Measurements from ENCODE around the gene EXOSC5.
"Not testable (repeated sequence)": the region's sequence is repeated elsewhere in the genome, so short reads cannot be mapped to it uniquely, and the experiment has no call there.

Gene EXOSC5

GRCh38 chr19:41397086-41398049 is at the start of gene EXOSC5, which contains the start of gene BCKDHA:
Gene EXOSC5, minus strand, starts transcription at chr19:41397359. Its CDS starts 31 bp downstream, at chr19:41397328.
Gene BCKDHA, plus strand, starts transcription at chr19:41397818. Its CDS starts 10 bp downstream, at chr19:41397828.
- DNase-seq: peak; percentile 100

- DNase-seq: no peak
These were observed 48.4 kb upstream of the EXOSC5 start for GRCh38 chr19:41445575-41445974.

GRCh38 chr19:41443813-41444455 is 46.8 kb upstream of the EXOSC5 start:
- no peak for DNase-seq

GRCh38 chr19:41442473-41443355 is 45.6 kb upstream of the EXOSC5 start, which contains the start of gene ERICH4:
Gene ERICH4, plus strand, starts transcription at chr19:41443156. Its CDS starts 14 bp downstream, at chr19:41443170.
- DNase-seq: no peak

GRCh38 chr19:41441321-41441945 is 44.3 kb upstream of the EXOSC5 start:
- DNase-seq: no peak

GRCh38 chr19:41439441-41440222 is 42.5 kb upstream of the EXOSC5 start, which contains the start of gene DMAC2:
Gene DMAC2, minus strand, starts transcription at chr19:41439912. Its CDS starts 13 bp downstream, at chr19:41439899.
- peak; percentile 94 for DNase-seq

- no peak for DNase-seq
These were observed 40.9 kb upstream of the EXOSC5 start for GRCh38 chr19:41437944-41438574.

GRCh38 chr19:41436674-41436951 is 39.5 kb upstream of the EXOSC5 start:
- no peak for DNase-seq

GRCh38 chr19:41435936-41436673 is 38.9 kb upstream of the EXOSC5 start:
- no peak for DNase-seq

- not testable (repeated sequence) for DNase-seq
These were observed 38.2 kb upstream of the EXOSC5 start for GRCh38 chr19:41435376-41435775.

GRCh38 chr19:41434450-41434849 is 37.3 kb upstream of the EXOSC5 start:
- DNase-seq: no peak

GRCh38 chr19:41433171-41433570 is 36.0 kb upstream of the EXOSC5 start:
- no peak for DNase-seq

- peak; percentile 39 for DNase-seq
These were observed 34.5 kb upstream of the EXOSC5 start for GRCh38 chr19:41431426-41432386.

GRCh38 chr19:41430922-41431321 is 33.8 kb upstream of the EXOSC5 start:
- DNase-seq: no peak

- DNase-seq: no peak
These were observed 31.3 kb upstream of the EXOSC5 start for GRCh38 chr19:41428481-41428859.

- DNase-seq: peak; percentile 69
These were observed 30.7 kb upstream of the EXOSC5 start for GRCh38 chr19:41427647-41428480.

GRCh38 chr19:41426952-41427646 is 29.9 kb upstream of the EXOSC5 start, which contains the start of gene B3GNT8:
Gene B3GNT8, minus strand, starts transcription at chr19:41427374. Its CDS starts 596 bp downstream, at chr19:41426778.
- peak; percentile 48 for DNase-seq

All from CD4-positive, alpha-beta T cell treated with Interleukin-12 subunit alpha and Interleukin-12 subunit beta, for 1 hour (primary cell).